GM23338 (cell line): Measurements from ENCODE around the gene TPST2. TPM values are rescaled to one million over a fixed set of nuclear protein-coding genes. Genes with fewer than 3 reads are reported as not detected.

Source experiments
- ATAC-seq: fragments of 200-7000 bp; cut with Tn5 transposase; 3 replicates; pipeline ENCODE4 v1.9.1; 2020
- DNase-seq: peaks from one replicate; pipeline ENCODE4 v3.0.0-alpha.2; 2015; ENCODE audit warnings: low spot score
- H2AFZ ChIP-seq: fragments of 200-600 bp; sonication (generic); 2 replicates; pipeline ENCODE4 v1.8.0; 2016; ENCODE audit warnings: antibody characterized with exemption, mild to moderate bottlenecking, moderate library complexity
- H3F3A ChIP-seq: fragments of 200-600 bp; sonication (generic); replicated peaks from 2 replicates; pipeline ENCODE4 v1.8.0; 2017; ENCODE audit warnings: antibody characterized with exemption, mixed run types, low read depth
- H3K27ac ChIP-seq: fragments of 200-600 bp; sonication (generic); 2 replicates; pipeline ENCODE4 v1.6.1; 2016; ENCODE audit warnings: low read depth
- H3K27me3 ChIP-seq: fragments of 200-600 bp; sonication (generic); 2 replicates; pipeline ENCODE4 v1.8.0; 2016; ENCODE audit warnings: mild to moderate bottlenecking, mixed run types, moderate library complexity; ENCODE audit not compliant: insufficient read depth
- H3K36me3 ChIP-seq: fragments of 200-600 bp; sonication (generic); 2 replicates; pipeline ENCODE4 v1.8.0; 2016; ENCODE audit warnings: mild to moderate bottlenecking; ENCODE audit not compliant: insufficient read depth
- H3K4me1 ChIP-seq: fragments of 200-600 bp; sonication (generic); 2 replicates; pipeline ENCODE4 v1.8.0; 2016; ENCODE audit warnings: mild to moderate bottlenecking, moderate library complexity; ENCODE audit not compliant: insufficient read depth
- H3K4me2 ChIP-seq: fragments of 200-600 bp; sonication (generic); 2 replicates; pipeline ENCODE4 v1.7.1; 2017; ENCODE audit warnings: mixed run types
- H3K4me3 ChIP-seq: fragments of 200-600 bp; sonication (generic); 2 replicates; pipeline ENCODE4 v1.6.1; 2016; ENCODE audit warnings: mixed run types
- H3K79me2 ChIP-seq: fragments of 200-600 bp; sonication (generic); replicated peaks from 2 replicates; pipeline ENCODE4 v1.8.0; 2017; ENCODE audit warnings: mild to moderate bottlenecking; ENCODE audit not compliant: insufficient read depth
- H3K9me2 ChIP-seq: fragments of 200-600 bp; sonication (generic); 2 replicates; pipeline ENCODE4 v1.8.0; 2017; ENCODE audit not compliant: insufficient read depth
- H4K20me1 ChIP-seq: fragments of 200-600 bp; sonication (generic); replicated peaks from 2 replicates; pipeline ENCODE4 v1.8.0; 2017; ENCODE audit warnings: mild to moderate bottlenecking; ENCODE audit not compliant: insufficient read depth
- H3K27ac Mint-ChIP-seq: 2 replicates; pipeline ENCODE4 v1.8.0; 2020; ENCODE audit warnings: inconsistent platforms, mild to moderate bottlenecking, moderate library complexity, mixed read lengths
- H3K27me3 Mint-ChIP-seq: 3 replicates; pipeline ENCODE4 v1.8.0; 2022; ENCODE audit warnings: low read depth, mild to moderate bottlenecking, moderate library complexity, mixed read lengths, inconsistent platforms; ENCODE audit not compliant: insufficient read depth, poor library complexity
- H3K36me3 Mint-ChIP-seq: 3 replicates; pipeline ENCODE4 v1.8.0; 2021; ENCODE audit warnings: low read depth, mild to moderate bottlenecking, inconsistent platforms, moderate library complexity, mixed read lengths
- H3K4me1 Mint-ChIP-seq: 3 replicates; pipeline ENCODE4 v1.8.0; 2020; ENCODE audit warnings: mild to moderate bottlenecking, inconsistent platforms, mixed read lengths
- H3K4me3 Mint-ChIP-seq: 3 replicates; pipeline ENCODE4 v1.8.0; 2021; ENCODE audit warnings: moderate library complexity, mild to moderate bottlenecking, inconsistent platforms, mixed read lengths
- H3K9me3 Mint-ChIP-seq: 3 replicates; pipeline ENCODE4 v1.8.0; 2020; ENCODE audit warnings: moderate library complexity, mild to moderate bottlenecking, inconsistent platforms, mixed read lengths
- EZH2 ChIP-seq: fragments of 200-600 bp; sonication (generic); IDR thresholded peaks from one replicate; pipeline ENCODE4 v1.8.0; 2017; ENCODE audit warnings: antibody characterized with exemption, mild to moderate bottlenecking, low read depth; ENCODE audit not compliant: unreplicated experiment
- EZH2phosphoT487 ChIP-seq: fragments of 200-600 bp; sonication (generic); IDR thresholded peaks from one replicate; pipeline ENCODE4 v1.8.1; 2018; ENCODE audit warnings: antibody characterized with exemption; ENCODE audit not compliant: unreplicated experiment
- REST ChIP-seq: IDR thresholded peaks from one replicate; pipeline ENCODE4 v1.6.1; 2018; ENCODE audit warnings: antibody characterized with exemption; ENCODE audit not compliant: unreplicated experiment
- STAT1 ChIP-seq: IDR thresholded peaks from one replicate; pipeline ENCODE4 v1.6.1; 2016; ENCODE audit warnings: antibody characterized with exemption; ENCODE audit not compliant: unreplicated experiment
- ZNF331 ChIP-seq: fragments of 250-450 bp; sonication (Bioruptor Pico); IDR thresholded peaks from 2 replicates; pipeline ENCODE4 v1.5.0; 2020; ENCODE audit warnings: low read depth, mild to moderate bottlenecking, moderate library complexity
- ZNF462 ChIP-seq: fragments of 250-450 bp; sonication (Bioruptor Pico); IDR thresholded peaks from 2 replicates; pipeline ENCODE4 v1.5.0; 2020; ENCODE audit warnings: mild to moderate bottlenecking, moderate library complexity
- polyA plus RNA-seq: library from polyadenylated mRNA; unstranded; fragments of >200 nt; fragmentation: Nextera tagmentation; extraction: Ambion mirVana; gene quantifications from 2 replicates; pipeline ENCODE4 v1.2.1, GENCODE V29; 2016
- total RNA-seq: library from RNA; depleted of rRNA; stranded (reverse); fragments of >200 nt; shearing (Covaris generic); gene quantifications from 2 replicates; pipeline ENCODE4 v1.2.3, GENCODE V29; 2014

TPST2 gene
- total and polyA plus RNA-seq, 2 experiments from 2014 or later: 37.9 to 127 TPM

- no peak overlapping the region for H3K27ac ChIP-seq
- no peak overlapping the region for H3K27ac Mint-ChIP-seq
- TF ChIP-seq REST (no peak), STAT1 (no peak), EZH2phosphoT487 (no peak), ZNF331 (CRISPR knock-in tag) (no peak), ZNF462 (CRISPR knock-in tag) (no peak), EZH2 (no peak)
- peaks cover 65% of the 10 kb centered on the region for H3K36me3 Mint-ChIP-seq
- no peaks in the 10 kb centered on the region for H3K9me2 ChIP-seq
- H3K27me3 ChIP-seq: no peaks in the 10 kb centered on the region
- 0 out of 2 replicates have a peak, but pooled peaks cover 2% of the 10 kb centered on the region for H3K79me2 ChIP-seq
- DNase-seq (no peak), ATAC-seq (no peak)
- peaks cover 7% of the 10 kb centered on the region for H4K20me1 ChIP-seq
- H3K4me3 ChIP-seq: no peak overlapping the region
- peaks cover 2% of the 10 kb centered on the region for H3K27me3 Mint-ChIP-seq
- H3K4me3 Mint-ChIP-seq: no peak overlapping the region
- H3K9me3 Mint-ChIP-seq: no peaks in the 10 kb centered on the region
- H3K4me1 ChIP-seq: 0 out of 2 replicates have a peak, but pooled peaks cover 3% of the 10 kb centered on the region
- H3F3A ChIP-seq: peaks cover 20% of the 10 kb centered on the region; the same call in 1 of the 2 replicates
- no peak overlapping the region for H2AFZ ChIP-seq
- peaks cover 51% of the 10 kb centered on the region for H3K36me3 ChIP-seq
- no peak overlapping the region for H3K4me2 ChIP-seq
- no peaks in the 10 kb centered on the region for H3K4me1 Mint-ChIP-seq
Measured at GRCh38 chr22:26535603-26535908, 54.4 kb downstream of the TPST2 start.
